SK-N-SH (cell line): ENCODE results near the gene RPL12. TPM values are rescaled to one million over a fixed set of nuclear protein-coding genes. Genes with fewer than 3 reads are reported as not detected.

ENCODE experiments used
- CTCF ChIA-PET: fragments of 300-600, 350-600 bp; formaldehyde crosslinking; extraction: SDS; loops from one replicate; lab custom pipeline; 2021; lab: Yijun Ruan, JAX
- POLR2A ChIA-PET: fragments of 350-600 bp; sonication (Branson Sonifier 250); formaldehyde crosslinking; extraction: SDS; loops from one replicate; lab custom pipeline; 2020; ENCODE audit warnings: antibody characterized with exemption, inconsistent platforms; lab: Yijun Ruan, JAX
- DNase-seq: peaks from one replicate; pipeline ENCODE4 v3.0.0; 2012
- H2AFZ ChIP-seq: fragments of 200-600 bp; sonication (generic); 2 replicates; pipeline ENCODE4 v1.8.1; 2016; ENCODE audit warnings: antibody characterized with exemption, mild to moderate bottlenecking, low read depth
- H3F3A ChIP-seq: fragments of 200-600 bp; sonication (generic); replicated peaks from 2 replicates; pipeline ENCODE3; 2016; ENCODE audit warnings: antibody characterized with exemption, mild to moderate bottlenecking; ENCODE audit not compliant: insufficient read depth
- H3K27ac ChIP-seq, 2 experiments: fragments of 200-500 bp in 1 of 2; fragments of 200-600 bp in 1 of 2; sonication (Bioruptor generic) in 1 of 2; sonication (generic), shearing (Covaris generic) in 1 of 2; 2 replicates each; pipeline versions ENCODE4 v1.5.1 to v1.6.1; 2014 to 2016; ENCODE audit warnings: low read depth in 2 of 2, inconsistent platforms in 1 of 2, low read length in 1 of 2, mild to moderate bottlenecking in 1 of 2, mixed read lengths in 1 of 2
- H3K27me3 ChIP-seq: fragments of 200-600 bp; sonication (generic), shearing (Covaris generic); 2 replicates; pipeline ENCODE4 v1.6.1; 2016; ENCODE audit warnings: mixed run types; ENCODE audit not compliant: insufficient read depth
- H3K36me3 ChIP-seq, 2 experiments: fragments of 200-500 bp in 1 of 2; fragments of 200-600 bp in 1 of 2; sonication (Bioruptor generic) in 1 of 2; sonication (generic) in 1 of 2; replicated peaks in 1 of 2; 2 replicates each; pipeline versions ENCODE3 to v1.5.1; 2014 to 2016; ENCODE audit warnings: low read length in 1 of 2, mild to moderate bottlenecking in 1 of 2; ENCODE audit not compliant: insufficient read depth in 2 of 2, control insufficient read depth in 1 of 2
- H3K4me1 ChIP-seq, 2 experiments: fragments of 200-500 bp in 1 of 2; fragments of 200-600 bp in 1 of 2; sonication (Bioruptor generic) in 1 of 2; sonication (generic), shearing (Covaris generic) in 1 of 2; 2 replicates each; pipeline versions ENCODE4 v1.5.1 to v1.6.1; 2014 to 2016; ENCODE audit warnings: low read depth in 1 of 2, low read length in 1 of 2, mixed run types in 1 of 2; ENCODE audit not compliant: insufficient read depth in 2 of 2, control insufficient read depth in 1 of 2
- H3K4me2 ChIP-seq: fragments of 200-600 bp; sonication (generic), shearing (Covaris generic); 2 replicates; pipeline ENCODE4 v1.6.1; 2017; ENCODE audit warnings: mixed run types
- H3K4me3 ChIP-seq, 2 experiments: fragments of 200-500 bp in 1 of 2; fragments of 200-600 bp in 1 of 2; sonication (Bioruptor generic) in 1 of 2; sonication (generic), shearing (Covaris generic) in 1 of 2; 2 replicates each; pipeline versions ENCODE4 v1.5.1 to v1.8.1; 2014 to 2016; ENCODE audit warnings: low read depth in 2 of 2, inconsistent platforms in 1 of 2, low read length in 1 of 2, mild to moderate bottlenecking in 1 of 2, mixed read lengths in 1 of 2, moderate library complexity in 1 of 2
- H3K79me2 ChIP-seq: fragments of 200-600 bp; sonication (generic); 2 replicates; pipeline ENCODE4 v1.8.1; 2017; ENCODE audit warnings: mild to moderate bottlenecking; ENCODE audit not compliant: insufficient read depth
- H3K9ac ChIP-seq: fragments of 200-600 bp; sonication (generic); 2 replicates; pipeline ENCODE4 v1.6.1; 2017; ENCODE audit warnings: mixed run types
- H3K9me2 ChIP-seq: fragments of 200-600 bp; sonication (generic); 2 replicates; pipeline ENCODE4 v1.6.1; 2017; ENCODE audit warnings: mixed run types
- H3K9me3 ChIP-seq: fragments of 200-600 bp; sonication (generic); 2 replicates; pipeline ENCODE4 v1.6.1; 2017; ENCODE audit warnings: mixed run types, mild to moderate bottlenecking, moderate library complexity
- H4K20me1 ChIP-seq: fragments of 200-600 bp; sonication (generic); 2 replicates; pipeline ENCODE4 v1.6.1; 2017; ENCODE audit warnings: mild to moderate bottlenecking, mixed run types; ENCODE audit not compliant: insufficient read depth
- CHD2 ChIP-seq: fragments of 150-350 bp; IDR thresholded peaks from 2 replicates; pipeline ENCODE4 v1.6.1; 2018; ENCODE audit warnings: low read length; ENCODE audit not compliant: partially characterized antibody
- EZH2phosphoT487 ChIP-seq: fragments of 200-600 bp; sonication (generic); IDR thresholded peaks from 2 replicates; pipeline ENCODE4 v1.6.1; 2017; ENCODE audit warnings: low read depth, mixed run types, mild to moderate bottlenecking, antibody characterized with exemption, moderate library complexity, borderline replicate concordance
- FOSL2 ChIP-seq: IDR thresholded peaks from 2 replicates; pipeline ENCODE4 v1.4.0; 2012; ENCODE audit warnings: low read depth, mild to moderate bottlenecking, moderate library complexity, borderline replicate concordance
- FOXM1 ChIP-seq: IDR thresholded peaks from 2 replicates; pipeline ENCODE4 v1.4.0; 2012; ENCODE audit warnings: low read depth, mild to moderate bottlenecking
- GATA2 ChIP-seq: sonication (generic); formaldehyde crosslinking; IDR thresholded peaks from 2 replicates; pipeline ENCODE4 v1.5.0; 2020; ENCODE audit warnings: mild to moderate bottlenecking, missing genetic modification reagents
- MAX ChIP-seq: IDR thresholded peaks from 2 replicates; pipeline ENCODE4 v1.4.0; 2012; ENCODE audit warnings: low read depth
- MXI1 ChIP-seq: IDR thresholded peaks from 2 replicates; pipeline ENCODE4 v1.6.1; 2012; ENCODE audit warnings: mild to moderate bottlenecking, low read depth, low read length, improper control_type of control experiment
- POLR2AphosphoS5 ChIP-seq: IDR thresholded peaks from 2 replicates; pipeline ENCODE4 v1.6.1; 2012; ENCODE audit warnings: low read depth, low read length
- REST ChIP-seq: IDR thresholded peaks from 2 replicates; pipeline ENCODE4 v1.6.1; 2012; ENCODE audit warnings: mild to moderate bottlenecking, low read depth, low read length, moderate library complexity
- RFX5 ChIP-seq: IDR thresholded peaks from 2 replicates; pipeline ENCODE4 v1.6.1; 2012; ENCODE audit warnings: mild to moderate bottlenecking, improper control_type of control experiment, low read length
- RXRA ChIP-seq: IDR thresholded peaks from 2 replicates; pipeline ENCODE4 v1.4.0; 2012; ENCODE audit warnings: low read depth, mild to moderate bottlenecking, borderline replicate concordance
- SMC3 ChIP-seq: IDR thresholded peaks from 2 replicates; pipeline ENCODE4 v1.6.1; 2012; ENCODE audit warnings: low read depth, low read length, improper control_type of control experiment
- TAF1 ChIP-seq: IDR thresholded peaks from 2 replicates; pipeline ENCODE4 v1.6.1; 2012; ENCODE audit warnings: low read depth, mild to moderate bottlenecking, low read length, moderate library complexity, borderline replicate concordance
- TCF12 ChIP-seq: IDR thresholded peaks from 2 replicates; pipeline ENCODE4 v1.4.0; 2012
- TEAD4 ChIP-seq: IDR thresholded peaks from 2 replicates; pipeline ENCODE4 v1.4.0; 2012; ENCODE audit warnings: mild to moderate bottlenecking, borderline replicate concordance; ENCODE audit not compliant: insufficient read depth
- WGBS: methylation state at CpG from one replicate; pipeline ENCODE4 v1.1.6; 2017; ENCODE audit warnings: low lambda C conversion rate; 5-methylcytosine and 5-hydroxymethylcytosine counted together
- polyA plus RNA-seq, 3 experiments: library from polyadenylated mRNA; depleted of rRNA; stranded (reverse); fragments of >200 nt; gene quantifications; 2 replicates each; pipeline ENCODE4 v1.2.3, GENCODE V29; 2012
- TF ChIP-seq, protein P1 (sequence below): IDR thresholded peaks from 2 replicates; pipeline ENCODE4; 2012
- TF ChIP-seq, protein P2 (sequence below): fragments of 200-600 bp; sonication (generic); IDR thresholded peaks from 2 replicates; pipeline ENCODE4 v1.6.1; 2017; ENCODE audit warnings: antibody characterized with exemption, mild to moderate bottlenecking, moderate library complexity
- TF ChIP-seq, protein P3 (sequence below): IDR thresholded peaks from 2 replicates; pipeline ENCODE4 v1.4.0; 2012; ENCODE audit warnings: low read depth, borderline replicate concordance

RPL12 gene
- polyA plus RNA-seq, 1 of the 3 experiments (the other 2 are of a cell fraction): 3,270 TPM

DNA sequence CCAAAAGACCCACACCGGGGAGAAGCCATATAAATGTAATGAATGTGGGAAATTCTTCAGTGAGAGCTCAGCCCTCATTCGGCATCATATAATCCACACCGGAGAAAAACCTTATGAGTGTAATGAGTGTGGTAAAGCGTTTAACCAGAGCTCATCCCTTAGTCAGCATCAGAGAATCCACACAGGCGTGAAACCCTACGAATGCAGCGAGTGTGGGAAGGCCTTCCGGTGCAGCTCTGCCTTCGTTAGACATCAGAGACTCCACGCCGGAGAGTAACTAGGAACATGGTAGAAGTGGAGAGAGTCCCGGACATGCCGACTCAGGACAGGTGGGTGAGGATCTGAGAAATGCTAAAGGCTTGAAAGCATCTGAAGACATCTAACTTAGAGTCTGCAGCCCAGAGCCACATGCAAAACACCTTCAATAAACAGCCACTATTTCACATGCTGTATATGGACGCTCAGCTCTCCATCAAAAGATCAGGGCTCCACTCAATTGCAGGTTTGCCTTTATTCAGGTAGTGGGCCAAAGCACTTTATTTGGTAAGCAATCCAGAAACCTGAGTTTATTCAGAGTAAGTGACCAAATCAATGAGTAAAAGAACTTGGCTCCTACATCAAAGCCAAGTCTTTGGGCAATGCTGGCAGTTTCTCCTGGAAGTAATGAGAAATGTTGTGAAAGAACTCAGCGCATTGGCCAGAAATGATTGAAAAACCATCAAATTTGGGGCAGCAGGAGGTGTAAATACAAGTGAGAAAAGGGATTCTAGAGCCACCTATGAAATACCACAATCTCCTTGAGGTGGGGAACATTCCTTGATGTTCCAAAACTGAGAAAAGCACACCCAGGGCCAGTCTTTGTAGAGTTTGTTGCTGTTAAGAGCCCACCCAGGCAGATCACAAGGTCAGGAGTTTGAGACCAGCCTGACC lies 6.0 kb downstream of the RPL12 start:
- Histone ChIP-seq H3K4me3 (no peak overlapping the region), H3K9me3 (no peaks in the 10 kb centered on the region), H3K79me2 (peaks cover 35% of the 10 kb centered on the region), H3K9me2 (no peaks in the 10 kb centered on the region), H4K20me1 (peaks cover 51% of the 10 kb centered on the region), H2AFZ (no peak overlapping the region), H3K4me2 (no peak overlapping the region), H3K9ac (no peak overlapping the region), H3K4me1 (peaks cover 5 to 29% of the 10 kb centered on the region in 2 experiments), H3F3A (peaks cover 80% of the 10 kb centered on the region)
- no peak for DNase-seq
- ChIA-PET CTCF (no interaction called here), POLR2A (interaction anchor here (1.1 to 1.7 kb wide), 2 partner anchors 21 to 42 kb away, joined by 3 to 5 read pairs; partner anchors contain the start of gene ZNF79)
- 97% methylated on average over 15 of the region's 15 CpGs for WGBS
- TF ChIP-seq RXRA (no peak), MAX (no peak), MXI1 (no peak), FOXM1 (no peak), GATA2 (CRISPR knock-in tag) (no peak), EZH2phosphoT487 (no peak), CHD2 (no peak), REST (no peak), TCF12 (no peak), FOSL2 (no peak), RFX5 (no peak), POLR2AphosphoS5 (no peak; the same call in 1 of the 2 replicates), SMC3 (no peak), TAF1 (no peak), TEAD4 (no peak)
- TF ChIP-seq, protein P1, sequence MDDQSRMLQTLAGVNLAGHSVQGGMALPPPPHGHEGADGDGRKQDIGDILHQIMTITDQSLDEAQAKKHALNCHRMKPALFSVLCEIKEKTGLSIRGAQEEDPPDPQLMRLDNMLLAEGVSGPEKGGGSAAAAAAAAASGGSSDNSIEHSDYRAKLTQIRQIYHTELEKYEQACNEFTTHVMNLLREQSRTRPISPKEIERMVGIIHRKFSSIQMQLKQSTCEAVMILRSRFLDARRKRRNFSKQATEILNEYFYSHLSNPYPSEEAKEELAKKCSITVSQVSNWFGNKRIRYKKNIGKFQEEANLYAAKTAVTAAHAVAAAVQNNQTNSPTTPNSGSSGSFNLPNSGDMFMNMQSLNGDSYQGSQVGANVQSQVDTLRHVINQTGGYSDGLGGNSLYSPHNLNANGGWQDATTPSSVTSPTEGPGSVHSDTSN: no peak
- TF ChIP-seq, protein P2, sequence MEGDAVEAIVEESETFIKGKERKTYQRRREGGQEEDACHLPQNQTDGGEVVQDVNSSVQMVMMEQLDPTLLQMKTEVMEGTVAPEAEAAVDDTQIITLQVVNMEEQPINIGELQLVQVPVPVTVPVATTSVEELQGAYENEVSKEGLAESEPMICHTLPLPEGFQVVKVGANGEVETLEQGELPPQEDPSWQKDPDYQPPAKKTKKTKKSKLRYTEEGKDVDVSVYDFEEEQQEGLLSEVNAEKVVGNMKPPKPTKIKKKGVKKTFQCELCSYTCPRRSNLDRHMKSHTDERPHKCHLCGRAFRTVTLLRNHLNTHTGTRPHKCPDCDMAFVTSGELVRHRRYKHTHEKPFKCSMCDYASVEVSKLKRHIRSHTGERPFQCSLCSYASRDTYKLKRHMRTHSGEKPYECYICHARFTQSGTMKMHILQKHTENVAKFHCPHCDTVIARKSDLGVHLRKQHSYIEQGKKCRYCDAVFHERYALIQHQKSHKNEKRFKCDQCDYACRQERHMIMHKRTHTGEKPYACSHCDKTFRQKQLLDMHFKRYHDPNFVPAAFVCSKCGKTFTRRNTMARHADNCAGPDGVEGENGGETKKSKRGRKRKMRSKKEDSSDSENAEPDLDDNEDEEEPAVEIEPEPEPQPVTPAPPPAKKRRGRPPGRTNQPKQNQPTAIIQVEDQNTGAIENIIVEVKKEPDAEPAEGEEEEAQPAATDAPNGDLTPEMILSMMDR: no peak
- TF ChIP-seq, protein P3, sequence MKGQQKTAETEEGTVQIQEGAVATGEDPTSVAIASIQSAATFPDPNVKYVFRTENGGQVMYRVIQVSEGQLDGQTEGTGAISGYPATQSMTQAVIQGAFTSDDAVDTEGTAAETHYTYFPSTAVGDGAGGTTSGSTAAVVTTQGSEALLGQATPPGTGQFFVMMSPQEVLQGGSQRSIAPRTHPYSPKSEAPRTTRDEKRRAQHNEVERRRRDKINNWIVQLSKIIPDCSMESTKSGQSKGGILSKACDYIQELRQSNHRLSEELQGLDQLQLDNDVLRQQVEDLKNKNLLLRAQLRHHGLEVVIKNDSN: no peak
- TF ChIP-seq, all 33 proteins: peak for 0
- Histone ChIP-seq H3K27ac (peak overlapping the region in 1 of 2 experiments; percentile 72; a peak in 1 of 4 replicates), H3K36me3 (peaks cover 66 to 67% of the 10 kb centered on the region in 2 experiments), H3K27me3 (no peaks in the 10 kb centered on the region)
